ENCODE measurements around the gene PCK1. TPM values are rescaled to one million over a fixed set of nuclear protein-coding genes. Genes with fewer than 3 reads are reported as not detected.

Gene PCK1
- total RNA-seq, 1 donor = not detected

- Histone ChIP-seq H4K20me1 (ENCODE audit: insufficient read depth, low read length) (no peaks in the 10 kb centered on the region), H3K4me1 (ENCODE audit: insufficient read depth, low read length) (peaks cover 1% of the 10 kb centered on the region), H3K27ac (ENCODE audit: low read depth, low read length) (no peak overlapping the region), H3K4me2 (ENCODE audit: insufficient read depth, low read length) (no peak overlapping the region), H2AFZ (ENCODE audit: low read length) (no peak overlapping the region), H3K9me3 (ENCODE audit: low read depth, low read length) (peaks cover 2% of the 10 kb centered on the region), H3K27me3 (ENCODE audit: insufficient read depth, low read length) (peaks cover 10% of the 10 kb centered on the region), H3K4me3 (ENCODE audit: insufficient read depth, low read length) (no peak overlapping the region), H3K79me2 (ENCODE audit: insufficient read depth, low read length) (no peaks in the 10 kb centered on the region), H3K36me3 (ENCODE audit: insufficient read depth, low read length) (no peaks in the 10 kb centered on the region)
- TF ChIP-seq, protein P1, sequence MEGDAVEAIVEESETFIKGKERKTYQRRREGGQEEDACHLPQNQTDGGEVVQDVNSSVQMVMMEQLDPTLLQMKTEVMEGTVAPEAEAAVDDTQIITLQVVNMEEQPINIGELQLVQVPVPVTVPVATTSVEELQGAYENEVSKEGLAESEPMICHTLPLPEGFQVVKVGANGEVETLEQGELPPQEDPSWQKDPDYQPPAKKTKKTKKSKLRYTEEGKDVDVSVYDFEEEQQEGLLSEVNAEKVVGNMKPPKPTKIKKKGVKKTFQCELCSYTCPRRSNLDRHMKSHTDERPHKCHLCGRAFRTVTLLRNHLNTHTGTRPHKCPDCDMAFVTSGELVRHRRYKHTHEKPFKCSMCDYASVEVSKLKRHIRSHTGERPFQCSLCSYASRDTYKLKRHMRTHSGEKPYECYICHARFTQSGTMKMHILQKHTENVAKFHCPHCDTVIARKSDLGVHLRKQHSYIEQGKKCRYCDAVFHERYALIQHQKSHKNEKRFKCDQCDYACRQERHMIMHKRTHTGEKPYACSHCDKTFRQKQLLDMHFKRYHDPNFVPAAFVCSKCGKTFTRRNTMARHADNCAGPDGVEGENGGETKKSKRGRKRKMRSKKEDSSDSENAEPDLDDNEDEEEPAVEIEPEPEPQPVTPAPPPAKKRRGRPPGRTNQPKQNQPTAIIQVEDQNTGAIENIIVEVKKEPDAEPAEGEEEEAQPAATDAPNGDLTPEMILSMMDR (IDR thresholded peaks at IDR 0.05; ENCODE audit: extremely low read depth, low read depth, low read length) = no peak
- DNase-seq (ENCODE audit: insufficient read length, low spot score, missing footprints) = peak; percentile 56
These were observed 27.1 kb downstream of the PCK1 start for GRCh38 chr20:57587989-57588377.

GRCh38 chr20:57588596-57588995 is 27.7 kb downstream of the PCK1 start:
- no peaks in the 10 kb centered on the region for H3K79me2 ChIP-seq (ENCODE audit: insufficient read depth, low read length)
- no peak overlapping the region for H2AFZ ChIP-seq (ENCODE audit: low read length)
- no peaks in the 10 kb centered on the region for H3K36me3 ChIP-seq (ENCODE audit: insufficient read depth, low read length)
- H3K9me3 ChIP-seq (ENCODE audit: low read depth, low read length) = peaks cover 2% of the 10 kb centered on the region
- peaks cover 10% of the 10 kb centered on the region for H3K27me3 ChIP-seq (ENCODE audit: insufficient read depth, low read length)
- H3K4me1 ChIP-seq (ENCODE audit: insufficient read depth, low read length) = no peaks in the 10 kb centered on the region
- H4K20me1 ChIP-seq (ENCODE audit: insufficient read depth, low read length) = no peaks in the 10 kb centered on the region
- H3K4me3 ChIP-seq (ENCODE audit: insufficient read depth, low read length) = no peak overlapping the region
- H3K27ac ChIP-seq (ENCODE audit: low read depth, low read length) = no peak overlapping the region
- peak; percentile 60 for DNase-seq (ENCODE audit: insufficient read length, low spot score, missing footprints)
- TF ChIP-seq, protein P1 (IDR thresholded peaks at IDR 0.05; ENCODE audit: extremely low read depth, low read depth, low read length) = no peak
- no peak overlapping the region for H3K4me2 ChIP-seq (ENCODE audit: insufficient read depth, low read length)

- H3K27me3 ChIP-seq (ENCODE audit: insufficient read depth, low read length) = peaks cover 5% of the 10 kb centered on the region
- no peaks in the 10 kb centered on the region for H3K36me3 ChIP-seq (ENCODE audit: insufficient read depth, low read length)
- no peaks in the 10 kb centered on the region for H3K4me1 ChIP-seq (ENCODE audit: insufficient read depth, low read length)
- no peaks in the 10 kb centered on the region for H4K20me1 ChIP-seq (ENCODE audit: insufficient read depth, low read length)
- DNase-seq (ENCODE audit: insufficient read length, low spot score, missing footprints) = peak; percentile 70
- no peak overlapping the region for H3K4me2 ChIP-seq (ENCODE audit: insufficient read depth, low read length)
- no peaks in the 10 kb centered on the region for H3K9me3 ChIP-seq (ENCODE audit: low read depth, low read length)
- H3K27ac ChIP-seq (ENCODE audit: low read depth, low read length) = no peak overlapping the region
- TF ChIP-seq, protein P1 (IDR thresholded peaks at IDR 0.05; ENCODE audit: extremely low read depth, low read depth, low read length) = no peak
- no peaks in the 10 kb centered on the region for H3K79me2 ChIP-seq (ENCODE audit: insufficient read depth, low read length)
- H3K4me3 ChIP-seq (ENCODE audit: insufficient read depth, low read length) = no peak overlapping the region
- H2AFZ ChIP-seq (ENCODE audit: low read length) = no peak overlapping the region
These were observed 28.3 kb downstream of the PCK1 start for GRCh38 chr20:57589123-57589727.

DNA sequence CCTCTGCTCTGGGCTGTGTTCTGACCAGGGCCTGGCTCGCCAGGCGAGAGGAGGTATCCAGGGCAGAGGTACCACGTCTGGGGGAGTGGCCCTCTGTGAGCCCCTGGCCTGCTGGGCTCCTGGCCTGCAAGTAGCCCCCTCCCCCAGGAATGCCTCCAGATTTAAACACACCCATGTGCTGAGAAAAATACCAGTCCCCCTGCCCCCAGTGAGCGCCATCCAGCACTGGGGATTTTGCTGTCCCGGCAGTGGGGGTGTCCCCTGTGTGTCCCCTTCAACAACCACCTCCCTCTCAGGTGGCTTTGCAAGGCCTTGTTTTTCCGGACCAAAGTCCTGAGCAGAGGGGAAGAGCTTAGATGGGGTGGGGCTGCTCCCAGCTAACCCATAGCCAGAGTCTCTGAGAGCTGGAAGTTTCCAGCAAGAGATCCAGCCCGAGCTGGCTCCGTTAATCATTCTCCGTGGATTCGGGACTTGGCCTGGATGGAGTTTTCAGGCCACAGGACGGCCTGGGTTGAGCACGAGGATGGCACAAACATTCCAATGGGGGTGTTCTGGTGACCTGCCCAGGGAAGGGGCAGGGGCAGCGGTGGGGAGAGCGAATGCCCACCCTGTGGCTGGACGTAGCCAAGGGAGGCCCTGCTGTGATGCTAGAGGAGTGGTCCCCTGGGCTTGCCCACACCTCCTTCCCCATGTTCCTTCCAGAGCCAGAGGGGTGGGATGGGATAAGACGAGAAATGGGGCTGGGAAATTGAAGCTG is 29.0 kb downstream of the PCK1 start:
- Histone ChIP-seq H3K27ac (ENCODE audit: low read depth, low read length) (no peak overlapping the region), H3K36me3 (ENCODE audit: insufficient read depth, low read length) (no peaks in the 10 kb centered on the region), H3K4me2 (ENCODE audit: insufficient read depth, low read length) (no peak overlapping the region), H3K9me3 (ENCODE audit: low read depth, low read length) (no peaks in the 10 kb centered on the region), H4K20me1 (ENCODE audit: insufficient read depth, low read length) (no peaks in the 10 kb centered on the region), H3K4me1 (ENCODE audit: insufficient read depth, low read length) (no peaks in the 10 kb centered on the region), H2AFZ (ENCODE audit: low read length) (no peak overlapping the region), H3K4me3 (ENCODE audit: insufficient read depth, low read length) (no peak overlapping the region), H3K79me2 (ENCODE audit: insufficient read depth, low read length) (no peaks in the 10 kb centered on the region), H3K27me3 (ENCODE audit: insufficient read depth, low read length) (peaks cover 4% of the 10 kb centered on the region)
- TF ChIP-seq, protein P1 (IDR thresholded peaks at IDR 0.05; ENCODE audit: extremely low read depth, low read depth, low read length) = no peak
- peak; percentile 79 for DNase-seq (ENCODE audit: insufficient read length, low spot score, missing footprints)
